ENCODE data around the gene DARS1.

The DARS1 gene

DNA sequence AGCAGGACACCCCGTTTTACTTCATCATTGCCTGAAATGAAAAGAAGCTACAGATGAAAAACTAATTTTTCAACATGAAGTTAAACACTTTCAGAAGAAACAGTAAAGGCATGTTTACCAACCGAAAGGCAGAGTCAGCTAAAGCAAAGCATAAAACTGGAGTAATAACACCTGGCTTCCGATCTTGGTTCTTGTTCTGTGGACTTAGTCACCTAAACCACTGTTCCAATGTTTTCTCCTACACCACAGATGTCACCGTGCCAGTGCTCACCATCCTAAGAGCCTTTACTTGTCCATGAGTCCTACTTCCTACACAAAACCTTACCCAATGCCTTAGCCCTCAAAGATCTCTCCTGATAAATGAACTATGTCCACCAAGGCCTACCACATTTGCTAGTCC is 122.7 kb downstream of the DARS1 start:
- no peaks in the 10 kb centered on the region for H3K27me3 ChIP-seq (ENCODE audit: insufficient read depth, low read length)
- no peak overlapping the region for H2AFZ ChIP-seq (ENCODE audit: insufficient read depth, low read length, poor library complexity)
- WGBS (ENCODE audit: extremely low coverage, insufficient coverage, insufficient read length): no CpG with 5 or more reads among the region's 4 CpGs
- H4K12ac ChIP-seq (ENCODE audit: low read depth, low read length): no peak overlapping the region
- H3K23ac ChIP-seq (ENCODE audit: low read length): no peak overlapping the region
- H3K4me3 ChIP-seq (ENCODE audit: low read depth, low read length): no peak overlapping the region
- H3K36me3 ChIP-seq (ENCODE audit: control insufficient read depth in 1 of 2, insufficient read depth in 2 of 2, low read length in 2 of 2): peaks cover 28 to 31% of the 10 kb centered on the region in 2 experiments
- H4K91ac ChIP-seq (ENCODE audit: low read depth, low read length): no peak overlapping the region
- H2AK5ac ChIP-seq (ENCODE audit: low read length): no peak overlapping the region
- DNase-seq: no peak
- no peak overlapping the region for H3K18ac ChIP-seq (ENCODE audit: low read length)
- no peak overlapping the region for H3K4ac ChIP-seq (ENCODE audit: low read depth, low read length)
- no peak overlapping the region for H4K8ac ChIP-seq (ENCODE audit: low read depth, low read length)
- no peaks in the 10 kb centered on the region for H3K79me1 ChIP-seq (ENCODE audit: low read length)
- no peaks in the 10 kb centered on the region for H3K9me3 ChIP-seq (ENCODE audit: insufficient read depth, low read depth, low read length)
- no peaks in the 10 kb centered on the region for H3K79me2 ChIP-seq (ENCODE audit: control insufficient read depth, insufficient read depth, low read length, poor library complexity)
- H3K9ac ChIP-seq (ENCODE audit: low read length): no peak overlapping the region
- no peak overlapping the region for H3K14ac ChIP-seq (ENCODE audit: low read length)
- H2BK12ac ChIP-seq (ENCODE audit: low read length): no peak overlapping the region
- no peak overlapping the region for H3K27ac ChIP-seq (ENCODE audit: low read depth, low read length)
- H3K4me1 ChIP-seq (ENCODE audit: control insufficient read depth in 1 of 2, insufficient read depth in 2 of 2, low read length in 2 of 2): no peaks in the 10 kb centered on the region
- no peak overlapping the region for H3K4me2 ChIP-seq (ENCODE audit: low read length)
- H2BK120ac ChIP-seq (ENCODE audit: insufficient read depth, low read length, poor library complexity): no peak overlapping the region
- H2BK5ac ChIP-seq (ENCODE audit: low read depth, low read length, poor library complexity): no peak overlapping the region
